Muscle of arm (tissue), 12 donors: ENCODE results near the gene MYLK. TPM values are rescaled to one million over a fixed set of nuclear protein-coding genes. Genes with fewer than 3 reads are reported as not detected.
A peak's percentile ranks its signal among the peaks of the same experiment; 100 is the strongest.
"Not testable (repeated sequence)": the region's sequence is repeated elsewhere in the genome, so short reads cannot be mapped to it uniquely, and the experiment has no call there.

Source experiments
- DNase-seq: peaks from one replicate; pipeline ENCODE4 v3.0.0-alpha.2; 2013
- polyA plus RNA-seq, 12 donors: library from polyadenylated mRNA; unstranded; fragments of 120-200 nt; gene quantifications; one replicate each; pipeline ENCODE4 v1.2.1, GENCODE V29; 2013; ENCODE audit not compliant: insufficient read length in 12 of 12

MYLK gene
- polyA plus RNA-seq, 12 donors = 15.4 to 109 (median 22.5) TPM; not detected in 1

DNA sequence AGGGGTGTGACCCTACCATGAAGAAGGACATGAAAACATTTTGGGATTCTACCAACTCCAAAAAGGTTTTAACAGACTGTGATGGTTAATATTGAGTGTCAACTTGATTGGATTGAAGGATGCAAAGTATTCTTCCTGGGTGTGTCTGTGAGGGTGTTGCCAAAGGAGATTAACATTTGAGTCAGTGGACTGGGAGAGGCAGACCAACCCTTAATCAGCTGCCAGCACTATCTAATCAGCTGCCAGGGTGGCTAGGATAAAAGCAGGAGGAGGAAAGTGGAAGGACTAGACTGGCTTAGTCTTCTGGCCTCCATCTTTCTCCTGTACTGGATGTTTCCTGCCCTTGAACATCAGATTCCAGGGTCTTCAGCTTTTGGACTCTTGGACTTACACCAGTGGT is 283.3 kb downstream of the MYLK start:
- not testable (repeated sequence) for DNase-seq

DNA sequence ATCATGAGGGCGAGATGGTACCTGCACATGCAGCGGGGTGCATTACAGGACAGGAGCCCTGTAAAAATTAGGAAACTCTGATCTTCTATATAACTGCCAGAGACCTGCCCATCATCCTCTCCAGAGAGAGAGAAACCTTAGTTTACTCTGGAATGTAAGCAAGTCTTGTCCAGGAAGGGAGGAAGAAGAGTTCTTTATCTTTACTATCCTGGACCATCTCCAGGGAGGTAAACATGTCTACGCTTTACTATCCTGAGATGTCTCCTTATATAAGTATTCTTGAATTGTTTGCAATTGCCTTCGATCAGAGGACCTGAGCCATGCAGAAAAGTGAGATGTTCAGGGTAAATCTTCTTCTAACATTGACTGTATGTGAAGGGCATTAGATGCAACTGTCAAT is 286.6 kb downstream of the MYLK start:
- DNase-seq = no peak

DNA sequence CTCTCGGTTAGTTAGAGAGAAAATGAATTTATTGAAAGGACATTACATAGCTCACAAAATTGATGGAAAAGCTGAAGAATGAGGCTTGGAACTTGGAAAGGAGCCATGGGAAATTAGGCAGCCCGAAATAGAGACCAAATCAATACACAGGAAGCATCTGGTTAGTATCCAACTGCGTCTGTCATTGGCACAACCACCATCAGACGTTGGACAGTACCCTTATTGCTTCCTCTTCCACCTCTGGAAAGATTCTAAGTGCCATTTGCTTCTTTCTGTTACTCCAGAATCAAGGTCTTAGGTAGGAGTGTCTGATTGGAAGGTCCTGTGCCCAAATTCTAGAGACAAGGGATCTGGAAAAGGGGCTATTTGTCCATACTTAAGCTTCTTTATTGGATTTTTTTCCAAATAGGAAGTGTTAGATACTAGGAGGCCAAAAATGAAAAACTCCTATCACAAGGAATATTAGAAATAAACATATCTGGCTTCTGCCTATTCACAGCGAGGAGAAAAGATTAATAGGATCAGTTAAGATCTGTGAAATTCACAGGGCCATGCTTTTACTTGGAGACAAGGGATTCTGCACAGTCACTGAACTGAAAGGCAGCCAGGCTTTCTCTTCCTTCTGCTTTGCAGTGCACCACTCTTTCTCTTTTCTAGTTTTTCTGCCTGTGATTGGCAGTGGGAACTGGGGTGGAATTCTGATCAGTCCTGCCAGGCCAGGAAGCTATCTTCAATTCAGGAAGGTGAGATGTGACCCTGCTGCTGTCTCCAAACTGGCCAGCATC is 288.5 kb downstream of the MYLK start:
- DNase-seq = no peak

DNA sequence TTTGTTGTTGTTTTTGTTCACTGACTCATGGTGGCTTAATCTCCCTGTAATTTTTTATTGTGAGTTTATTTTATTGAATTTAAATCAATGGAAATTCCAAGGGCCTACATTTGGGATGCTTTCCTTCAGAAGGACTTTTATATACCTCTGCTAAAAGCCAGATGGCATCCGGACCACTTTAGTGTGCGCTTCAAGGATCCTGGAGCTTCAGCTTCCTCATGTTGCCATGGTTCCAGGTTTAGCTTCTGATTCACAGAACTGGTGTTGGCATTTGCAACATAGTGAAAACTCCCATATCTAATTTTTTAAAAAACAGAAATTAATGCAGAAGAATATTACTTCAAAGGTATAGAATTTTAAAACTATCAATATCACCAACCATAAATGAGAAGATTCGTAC is 290.8 kb downstream of the MYLK start:
- DNase-seq = no peak

DNA sequence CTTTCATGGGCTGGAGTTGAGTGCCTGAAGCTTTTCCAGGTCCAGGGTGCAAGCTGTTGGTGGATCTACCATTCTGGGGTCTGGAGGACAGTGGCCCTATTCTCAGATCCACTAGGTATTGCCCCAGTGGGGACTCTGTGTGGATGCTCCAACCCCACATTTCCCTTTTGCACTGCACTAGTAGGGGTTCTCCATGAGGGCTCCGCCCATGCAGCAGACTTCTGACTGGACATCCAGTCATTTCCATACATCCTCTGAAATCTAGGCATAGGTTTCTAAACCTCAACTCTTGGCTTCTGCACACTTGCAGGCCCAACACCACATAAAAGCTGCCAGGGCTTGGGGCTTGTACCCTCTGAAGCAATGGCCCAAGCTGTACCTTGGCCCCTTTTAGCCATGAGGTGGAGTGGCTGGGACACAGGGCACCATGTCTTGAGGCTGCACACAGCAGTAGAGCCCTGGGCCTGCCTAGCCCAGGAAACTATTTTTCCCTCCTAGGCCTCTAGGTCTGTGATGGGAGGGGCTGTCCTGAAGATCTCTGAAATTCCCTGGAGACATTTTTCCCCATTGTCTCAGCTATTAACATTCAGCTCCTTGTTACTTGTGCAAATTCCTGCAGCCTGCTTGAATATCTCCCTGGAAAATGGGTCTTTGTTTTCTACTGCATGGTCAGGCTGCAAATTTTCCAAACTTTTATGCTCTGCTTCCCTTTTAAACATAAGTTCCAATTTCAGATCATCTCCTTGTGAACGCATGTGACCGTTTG is 293.3 kb downstream of the MYLK start:
- no peak for DNase-seq

DNA sequence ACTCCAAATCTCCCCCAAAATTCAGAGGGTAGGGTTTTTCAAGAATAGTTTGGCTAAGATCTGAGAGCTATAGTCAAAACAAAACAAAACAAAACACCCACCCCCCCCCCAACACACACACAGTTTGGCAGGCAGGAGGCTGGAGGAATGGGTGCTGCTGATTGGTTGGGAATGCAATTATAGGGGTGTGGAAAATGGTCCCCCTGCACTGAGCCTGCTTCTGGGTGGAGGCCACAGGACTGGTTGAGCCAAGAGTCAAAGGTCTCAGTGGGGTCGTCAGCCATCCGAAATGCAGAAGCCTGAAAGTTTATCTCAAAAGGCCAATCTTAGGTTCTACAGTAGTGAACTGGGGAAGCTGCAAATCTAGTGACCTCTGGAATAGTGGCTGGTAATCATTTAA is 296.7 kb downstream of the MYLK start:
- no peak for DNase-seq

DNA sequence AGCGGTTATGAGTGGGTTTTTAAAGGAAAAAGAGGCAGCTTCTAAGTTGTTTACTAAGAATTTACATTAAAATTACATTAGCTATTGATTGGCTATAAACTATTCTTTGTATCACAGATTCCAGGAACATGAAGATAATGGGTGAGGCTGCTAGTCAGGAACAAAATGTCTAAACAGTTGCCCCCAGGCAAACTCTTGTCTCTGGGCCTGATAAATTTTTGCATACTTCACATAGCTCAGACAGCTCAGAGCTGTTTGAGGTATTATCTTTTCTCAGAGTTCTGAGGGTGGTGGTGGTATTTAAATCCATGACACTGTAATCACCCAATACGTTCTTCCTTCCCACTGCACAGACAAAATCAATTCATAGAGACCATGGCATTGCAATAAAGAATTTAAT is 297.2 kb downstream of the MYLK start:
- no peak for DNase-seq

DNA sequence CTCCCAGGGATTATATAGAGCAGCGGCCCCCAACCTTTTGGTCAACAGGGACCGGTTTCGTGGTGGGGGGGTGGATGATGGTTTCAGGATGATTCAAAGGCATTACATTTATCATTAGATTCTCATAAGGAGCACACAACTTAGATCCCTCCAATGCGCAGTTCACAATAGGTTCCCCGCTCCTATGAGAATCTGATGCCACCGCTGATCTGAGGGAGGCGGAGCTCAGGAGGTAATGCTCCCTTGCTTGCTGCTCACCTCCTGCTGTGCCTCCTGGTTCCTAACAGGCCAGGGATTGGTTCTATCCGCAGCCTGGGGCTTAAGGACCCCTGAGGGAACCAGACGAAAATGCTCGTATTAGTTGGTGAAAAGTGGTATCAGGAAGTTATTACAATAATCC is 298.0 kb downstream of the MYLK start:
- DNase-seq = peak; percentile 12

DNA sequence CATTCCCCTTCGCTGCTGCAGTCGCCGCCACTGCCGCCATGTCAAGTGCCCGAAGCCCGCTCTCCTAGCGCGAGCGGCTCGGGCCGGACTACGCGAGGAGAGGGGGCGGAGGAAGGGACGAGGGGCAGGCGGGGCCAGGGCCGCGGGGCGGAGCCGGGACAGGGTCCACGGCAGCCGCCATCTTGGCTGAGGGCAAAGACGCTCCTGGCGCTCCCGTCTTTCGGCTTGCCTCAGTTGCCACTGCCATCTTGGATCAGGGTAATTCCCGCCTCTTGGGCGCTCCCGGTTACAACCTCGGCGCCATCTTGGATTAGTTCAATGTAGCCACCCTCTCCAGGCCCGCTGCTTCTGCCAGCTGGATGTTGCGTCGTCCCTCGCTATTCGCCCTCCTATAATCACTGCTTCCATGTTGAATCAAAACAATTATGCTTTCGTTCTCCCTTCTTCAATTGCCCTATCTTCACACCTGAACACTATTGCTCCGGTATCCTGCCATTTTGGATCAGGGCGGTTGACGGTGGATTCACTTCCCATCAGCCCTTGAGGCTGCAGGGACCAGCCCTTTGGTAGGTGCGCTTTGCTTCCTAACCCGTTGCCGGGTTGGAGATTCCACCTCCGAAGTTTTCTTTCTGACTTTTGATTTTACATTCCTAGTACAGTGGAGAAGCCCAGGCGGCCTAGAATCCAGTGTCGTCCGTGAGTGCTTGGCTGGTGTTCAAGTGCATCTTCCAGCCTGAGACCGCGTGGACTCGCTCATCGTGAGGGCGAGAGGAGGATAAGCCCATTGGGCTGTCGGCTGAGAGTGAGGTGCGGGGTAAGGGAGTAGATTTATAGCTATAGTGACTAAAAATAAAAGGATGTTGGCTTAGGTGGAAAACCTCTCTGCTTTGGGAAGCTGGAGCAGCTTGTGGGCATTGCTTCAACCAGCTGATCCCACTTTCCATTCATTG is 298.9 kb downstream of the MYLK start, which contains the start of gene HACD2:
HACD2 (minus strand) TSS at position 66 of the 950 bp plus-strand sequence; CDS start at position 40, 26 bp downstream.
- DNase-seq = peak; percentile 97

DNA sequence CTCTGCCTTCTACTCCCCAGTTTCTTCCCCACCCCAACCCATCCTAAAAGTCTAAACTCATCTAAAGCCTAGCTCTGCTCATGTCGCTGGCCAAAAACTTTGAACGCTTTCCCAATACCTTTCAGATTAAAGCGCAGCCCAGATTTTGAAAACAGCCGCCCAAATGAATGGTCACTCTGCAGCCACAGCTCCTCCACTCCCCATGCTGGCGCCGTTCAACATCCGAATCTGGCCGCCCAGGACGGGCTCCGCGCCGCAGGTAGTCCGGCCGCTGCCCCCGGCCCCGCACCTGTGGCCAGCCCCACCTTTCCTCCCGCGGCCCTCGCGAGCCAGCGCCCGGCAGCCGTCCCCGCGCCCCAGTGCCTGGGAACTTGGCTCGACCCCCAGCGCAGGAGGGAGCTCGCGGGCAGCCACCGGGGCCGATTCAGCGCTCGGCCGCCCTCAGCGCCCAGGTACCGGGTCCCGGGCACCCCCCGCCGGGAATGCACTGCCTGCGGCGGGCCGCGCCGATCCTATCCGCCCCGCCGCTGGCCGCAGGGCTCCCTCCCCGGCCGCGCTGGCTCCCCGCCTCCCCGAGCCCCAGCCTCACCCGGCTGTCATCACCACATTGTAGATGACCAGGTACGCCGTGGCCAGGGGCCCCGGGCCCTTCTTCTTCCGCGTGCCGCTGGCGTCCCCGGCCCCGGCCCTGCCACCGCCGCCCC is 299.7 kb downstream of the MYLK start:
- peak; percentile 20 for DNase-seq

DNA sequence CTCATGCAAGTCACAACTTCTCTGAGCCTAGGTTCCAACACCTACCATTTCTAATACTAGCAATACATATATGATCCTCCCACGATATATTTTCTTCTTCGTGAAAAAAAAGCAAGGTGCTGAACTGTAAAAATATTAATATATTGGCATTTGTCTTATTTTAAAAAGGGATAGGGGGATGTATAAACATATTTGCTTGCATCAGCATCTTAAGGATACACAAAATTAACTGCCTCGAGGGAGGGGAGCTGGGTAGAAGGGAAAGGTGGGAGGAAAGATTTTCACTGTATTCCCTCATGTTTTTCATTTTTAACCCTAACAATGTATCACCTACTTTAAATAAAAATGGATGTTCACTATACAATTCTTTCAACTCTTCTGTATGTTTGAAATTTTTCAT is 300.6 kb downstream of the MYLK start:
- DNase-seq = no peak

DNA sequence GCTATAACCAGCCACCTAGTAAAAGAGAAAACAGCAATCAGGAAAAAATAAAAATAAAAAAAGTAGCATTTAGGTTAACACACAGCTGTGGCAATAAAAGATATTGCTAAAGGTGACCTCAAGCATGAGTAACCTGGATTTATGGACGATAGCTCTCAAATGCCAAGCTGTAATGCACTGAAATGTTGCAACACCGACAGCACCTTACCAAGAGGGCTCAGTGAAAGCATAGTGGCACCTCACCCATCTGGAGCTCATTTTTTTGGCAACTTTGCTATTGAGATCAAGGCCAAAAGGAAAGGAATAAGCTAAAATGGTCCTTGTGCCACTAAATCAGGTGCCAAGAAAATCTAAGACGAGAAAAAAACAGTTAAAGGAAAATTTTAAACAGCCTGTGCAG is 301.8 kb downstream of the MYLK start:
- no peak for DNase-seq

DNA sequence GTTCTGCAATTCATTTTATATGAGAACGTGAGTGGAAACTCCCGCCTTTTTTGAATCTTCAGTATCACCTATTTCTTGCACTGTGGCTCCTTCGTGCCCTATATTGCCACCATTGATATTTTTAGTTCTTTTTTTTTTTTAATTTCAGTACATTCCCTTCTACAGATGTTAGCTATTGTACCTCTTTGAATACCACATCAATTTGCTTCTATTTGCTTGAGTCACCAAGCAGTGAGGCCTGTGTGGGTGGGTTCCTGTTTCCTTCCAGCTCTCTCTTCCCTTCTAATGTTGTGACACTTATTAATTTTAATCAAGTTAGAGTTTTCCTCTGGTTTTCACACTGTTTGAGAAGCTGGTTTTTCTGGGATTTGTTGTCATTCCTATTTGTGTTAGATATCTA is 308.0 kb downstream of the MYLK start:
- DNase-seq = no peak

DNA sequence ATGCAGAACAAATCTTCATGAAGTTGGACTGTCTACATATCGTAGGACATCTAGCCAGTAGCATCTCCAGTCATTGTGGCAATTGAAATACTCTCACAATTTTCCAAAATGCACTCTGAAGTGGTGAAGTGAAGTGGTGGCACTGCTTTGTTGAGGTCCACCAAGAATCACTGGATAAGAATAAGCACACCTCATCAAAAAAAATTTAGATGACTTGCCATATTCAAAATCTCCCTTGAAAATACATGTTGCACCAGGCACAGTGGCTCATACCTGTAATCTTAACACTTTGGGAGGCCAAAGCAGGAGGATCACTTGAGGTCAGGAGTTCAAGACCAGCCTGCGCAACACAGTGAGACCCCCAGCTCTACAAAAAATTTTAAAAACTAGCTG is 312.2 kb downstream of the MYLK start:
- DNase-seq = no peak

DNA sequence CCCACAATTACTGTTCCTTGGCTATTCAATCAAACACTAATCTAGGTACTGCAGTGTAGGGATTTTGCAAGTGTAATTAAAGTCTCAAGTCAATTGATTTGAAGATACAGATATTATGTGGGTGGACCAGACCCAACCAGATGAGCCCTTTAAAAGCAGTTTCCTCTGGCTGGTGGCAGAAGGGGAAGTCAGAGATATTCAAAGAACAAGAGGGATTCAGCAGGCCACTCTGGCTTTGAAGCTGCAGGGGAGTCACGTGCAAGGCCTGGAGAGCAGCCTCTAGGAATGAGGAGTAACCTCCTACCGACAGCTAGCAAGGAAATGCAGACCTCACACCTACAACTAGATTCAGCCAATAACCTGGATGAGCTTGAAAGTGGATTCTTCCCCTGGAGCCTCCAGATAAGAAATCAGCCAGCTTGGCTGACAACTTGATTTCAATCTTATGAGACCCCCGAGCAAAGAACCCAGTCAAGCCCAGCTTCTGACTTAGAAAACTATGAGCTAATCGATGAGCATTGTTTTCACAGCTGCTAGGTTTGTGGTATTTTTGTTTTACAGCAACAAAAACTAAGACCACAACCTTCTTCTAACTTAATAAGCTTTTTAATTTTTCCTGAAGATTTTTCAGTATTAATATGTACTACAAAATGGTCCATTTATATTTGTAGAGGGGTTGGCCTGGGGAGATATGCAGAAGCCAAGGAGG is 312.7 kb downstream of the MYLK start:
- DNase-seq = no peak

DNA sequence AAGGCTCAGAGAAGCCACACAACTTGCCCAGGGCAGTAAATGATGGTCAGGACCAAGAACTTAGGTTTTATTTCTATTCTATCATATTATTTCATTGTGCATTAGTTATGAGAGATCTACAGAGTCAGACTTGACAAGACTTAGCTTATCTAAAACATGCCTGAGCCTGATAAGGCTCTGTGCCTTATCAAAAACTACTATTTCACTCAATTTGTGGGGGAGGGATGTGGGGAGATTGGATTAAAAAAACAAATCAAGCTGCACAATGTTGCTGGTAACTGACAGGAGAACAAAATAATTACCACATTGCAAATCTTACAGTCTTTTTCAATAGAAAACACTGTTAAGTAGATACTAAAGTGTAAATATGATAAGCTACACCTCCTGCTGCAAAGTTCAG is 315.3 kb downstream of the MYLK start:
- DNase-seq = no peak

DNA sequence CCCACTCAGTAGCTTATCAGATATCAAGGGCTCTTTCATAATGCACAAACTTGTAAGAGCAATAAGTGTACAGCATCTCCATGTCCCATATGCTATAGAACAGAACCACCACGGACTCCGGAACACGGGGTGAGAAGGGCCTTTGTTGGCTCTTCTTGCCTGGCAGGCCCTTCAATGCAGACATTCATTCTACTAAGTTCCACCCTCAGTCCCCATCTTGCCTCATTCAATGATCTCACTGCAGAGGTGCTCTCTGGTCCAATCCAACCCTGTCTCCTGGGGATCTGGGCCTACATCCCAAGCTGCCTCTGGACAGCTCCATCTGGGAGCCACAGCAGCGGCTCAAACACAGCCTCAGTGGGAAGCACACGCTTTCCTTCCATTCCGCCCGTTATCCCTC is 316.1 kb downstream of the MYLK start:
- no peak for DNase-seq

DNA sequence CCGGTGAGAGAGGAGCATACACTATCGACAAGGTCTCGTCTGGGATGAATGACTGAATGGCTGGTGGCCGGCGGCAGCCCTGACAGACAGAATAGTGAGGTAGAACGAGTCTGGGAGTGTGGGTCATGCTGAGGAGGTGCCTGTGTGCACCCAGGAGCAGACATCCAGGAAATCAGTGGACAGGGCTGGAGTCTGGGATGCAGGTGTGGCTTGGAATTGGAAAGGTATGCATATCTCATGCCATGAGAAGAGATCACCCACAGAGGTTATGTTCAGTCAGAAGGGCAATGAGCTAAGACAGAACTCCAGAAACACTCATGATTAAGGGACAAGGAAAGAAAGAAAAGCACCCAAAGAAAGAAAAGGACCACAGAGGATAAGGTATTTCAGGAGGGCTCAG is 320.1 kb downstream of the MYLK start:
- no peak for DNase-seq

DNA sequence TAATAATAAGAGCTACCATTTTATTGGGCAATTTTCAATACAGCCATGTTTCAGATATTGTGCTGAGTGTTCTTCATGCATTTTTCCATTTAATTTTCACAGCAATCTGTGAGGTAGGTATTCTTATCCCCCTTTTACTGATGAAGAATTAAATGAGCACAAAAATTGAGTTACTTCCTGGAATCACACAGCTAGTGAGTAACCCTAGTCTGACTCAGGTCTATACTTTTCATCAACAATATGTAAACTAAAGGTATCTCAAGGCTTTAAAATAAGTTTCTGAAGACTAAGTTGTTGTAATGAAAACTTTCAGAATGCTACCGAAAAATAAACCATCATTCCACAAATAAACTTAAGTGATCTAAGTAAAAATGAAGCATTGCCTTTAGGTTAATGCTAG is 321.6 kb downstream of the MYLK start:
- DNase-seq = no peak

DNA sequence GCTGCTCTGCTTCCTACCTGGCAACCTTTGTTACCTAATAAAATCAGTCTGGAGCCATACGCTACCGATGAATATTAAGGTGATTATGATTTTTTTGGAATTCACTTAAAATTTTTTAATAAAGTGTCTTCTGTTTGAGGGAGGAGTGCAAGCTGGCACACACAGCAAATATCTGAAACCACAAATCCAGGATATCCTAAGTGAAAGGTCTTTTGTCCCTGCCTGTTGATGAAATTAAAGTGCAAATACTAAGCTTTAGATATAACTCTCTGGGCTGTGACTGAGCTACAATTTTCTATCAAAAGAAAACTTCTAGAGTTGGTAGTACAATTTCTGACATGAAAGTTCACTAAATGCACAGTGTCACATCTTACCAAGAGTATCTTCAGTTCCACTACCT is 322.9 kb downstream of the MYLK start:
- no peak for DNase-seq
